Suppressor macrophage treated with lipopolysaccharide for 4 hours (primary cell): ENCODE data around the gene MARK1.
"Not testable (repeated sequence)": the region's sequence is repeated elsewhere in the genome, so short reads cannot be mapped to it uniquely, and the experiment has no call there.

Experiments used
- DNase-seq: peaks from one replicate; pipeline ENCODE4 v3.0.0-alpha.2; 2020

The MARK1 gene

DNA sequence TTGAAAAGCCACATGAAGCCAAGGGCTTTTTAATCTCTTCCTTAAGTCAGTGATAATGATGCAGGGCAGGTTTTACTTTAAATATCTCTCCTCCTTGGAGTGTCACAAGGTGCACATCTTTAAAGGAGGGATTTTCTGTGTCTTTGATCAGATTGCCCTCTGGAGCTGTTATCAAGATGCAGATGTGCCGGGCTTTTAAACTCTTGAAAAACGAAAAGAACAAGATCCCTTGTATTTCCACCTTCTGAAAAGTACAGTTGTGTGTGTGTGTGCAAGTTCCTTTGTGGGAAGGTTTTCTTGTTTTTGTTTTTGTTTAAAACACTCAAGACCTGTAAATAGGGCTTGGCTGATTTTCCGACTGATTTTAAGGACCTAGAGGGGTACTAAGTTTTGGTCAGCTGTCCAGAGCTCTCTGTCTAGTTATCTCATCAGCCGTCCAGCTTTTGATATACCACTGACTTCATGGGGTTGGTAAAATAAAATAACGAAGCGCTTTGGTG lies 1.6 kb downstream of the MARK1 start:
- DNase-seq: no peak

DNA sequence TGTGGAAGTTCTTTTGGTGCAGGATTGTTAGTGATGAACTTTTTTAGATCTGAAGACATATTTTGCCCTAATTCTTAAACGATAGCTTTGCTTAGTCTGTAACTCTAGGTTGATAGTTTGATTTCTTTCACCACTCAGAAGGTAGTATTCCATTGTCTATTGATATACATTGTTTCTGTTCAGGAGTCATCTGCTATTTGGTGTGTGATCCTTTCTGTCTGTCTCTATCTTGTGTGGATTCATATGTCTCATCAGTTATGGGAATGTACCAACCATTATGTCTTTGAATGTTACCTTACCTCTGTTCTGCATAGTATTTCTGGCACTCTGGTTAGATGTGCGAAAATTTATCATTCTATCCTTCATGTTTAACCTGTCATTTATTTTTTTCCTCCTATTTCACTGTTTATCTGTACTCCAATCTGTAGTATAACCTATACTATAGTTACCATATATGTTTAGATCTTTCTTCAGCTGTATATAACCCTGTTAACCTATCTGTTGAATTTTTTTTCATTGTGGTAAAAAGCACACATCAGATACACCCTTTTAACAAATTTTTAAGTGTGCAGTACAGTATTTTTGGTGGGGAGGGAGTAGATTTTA lies 5.7 kb downstream of the MARK1 start:
- DNase-seq: no peak

GRCh38 chr1:220544901-220545303 lies 17.0 kb downstream of the MARK1 start:
- no peak for DNase-seq

GRCh38 chr1:220550811-220551399 lies 23.0 kb downstream of the MARK1 start:
- no peak for DNase-seq

DNA sequence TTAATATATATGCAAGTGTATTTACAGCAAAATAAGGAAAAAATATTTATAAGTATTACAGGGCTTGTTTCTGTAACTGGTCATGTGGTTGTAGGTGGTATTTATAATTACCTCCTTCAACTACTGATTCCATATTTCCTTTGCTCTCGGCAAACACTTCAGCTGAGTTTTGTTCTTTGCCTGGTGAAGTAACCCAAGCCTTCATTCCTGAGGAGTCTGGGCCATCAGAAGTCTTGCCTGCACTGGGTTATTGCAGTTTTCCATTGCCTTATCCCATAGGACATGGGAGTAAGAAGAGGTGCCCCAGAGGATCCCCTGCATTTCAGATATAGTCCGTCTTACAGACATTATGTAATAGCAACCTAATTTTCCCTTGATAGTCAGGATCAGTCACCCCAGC lies 23.8 kb downstream of the MARK1 start:
- DNase-seq: no peak

- no peak for DNase-seq
These were observed 24.8 kb downstream of the MARK1 start for GRCh38 chr1:220552672-220553260.

DNA sequence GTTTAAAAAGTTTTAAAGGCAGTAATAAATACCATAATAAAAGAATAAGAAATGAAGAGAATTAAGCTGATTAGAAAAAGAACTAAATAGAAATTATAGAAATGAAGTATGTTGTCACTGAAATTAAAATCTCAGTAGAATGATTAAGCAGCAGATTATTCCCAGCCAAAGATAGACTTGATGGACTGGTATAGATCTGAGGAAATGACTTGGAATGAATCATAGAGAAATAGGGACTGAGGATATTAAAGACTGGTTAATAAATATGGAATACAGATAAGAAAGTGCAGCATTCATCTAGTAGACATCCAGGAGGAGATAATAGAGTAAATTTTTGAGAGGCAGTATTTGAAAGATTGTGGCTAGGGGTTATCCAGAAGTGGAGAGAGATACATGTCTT lies 28.7 kb downstream of the MARK1 start:
- no peak for DNase-seq

DNA sequence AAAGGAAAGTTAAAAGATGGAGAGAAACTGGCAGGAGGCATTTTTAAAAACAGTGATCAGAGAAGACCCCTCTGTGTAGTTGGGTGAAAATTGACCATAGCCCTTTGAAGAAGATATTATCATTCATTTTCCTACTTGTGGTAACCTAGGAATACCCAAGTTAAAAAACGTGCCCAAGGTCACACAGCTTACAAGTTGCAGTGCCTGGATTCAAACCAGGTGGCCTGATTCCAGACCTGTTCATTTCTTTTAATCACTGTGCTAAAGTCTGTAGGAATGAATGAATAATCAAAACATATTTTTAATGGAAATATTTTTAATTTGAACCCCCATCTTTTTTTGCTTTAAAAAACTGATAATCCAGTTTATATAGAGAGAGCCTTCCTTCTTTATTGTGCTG lies 35.6 kb downstream of the MARK1 start:
- DNase-seq: no peak

- DNase-seq: no peak
These were observed 36.3 kb downstream of the MARK1 start for GRCh38 chr1:220564216-220564615.

GRCh38 chr1:220565670-220566069 lies 37.7 kb downstream of the MARK1 start:
- DNase-seq: no peak

- no peak for DNase-seq
These were observed 38.9 kb downstream of the MARK1 start for GRCh38 chr1:220566869-220567268.

- DNase-seq: peak; percentile 40
These were observed 44.5 kb downstream of the MARK1 start for GRCh38 chr1:220572416-220572815.

DNA sequence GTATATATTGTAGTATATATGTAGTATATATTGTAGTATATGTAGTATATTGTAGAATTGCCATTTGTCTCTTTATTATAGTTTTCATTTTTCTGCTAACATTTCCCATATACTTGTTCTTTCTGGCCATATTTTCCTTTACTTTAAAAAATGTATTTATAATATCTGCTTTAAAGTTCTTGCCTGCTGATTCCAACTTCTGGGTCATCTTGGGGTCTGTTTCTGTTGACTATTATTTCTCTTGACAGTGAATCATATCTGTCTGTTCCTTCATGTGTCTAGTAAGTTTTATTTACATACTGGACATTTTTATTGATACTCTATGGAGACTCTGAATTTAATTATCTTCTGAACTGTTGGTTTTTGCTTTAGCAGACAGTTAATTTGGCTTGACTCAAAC lies 45.9 kb downstream of the MARK1 start:
- DNase-seq: no peak

DNA sequence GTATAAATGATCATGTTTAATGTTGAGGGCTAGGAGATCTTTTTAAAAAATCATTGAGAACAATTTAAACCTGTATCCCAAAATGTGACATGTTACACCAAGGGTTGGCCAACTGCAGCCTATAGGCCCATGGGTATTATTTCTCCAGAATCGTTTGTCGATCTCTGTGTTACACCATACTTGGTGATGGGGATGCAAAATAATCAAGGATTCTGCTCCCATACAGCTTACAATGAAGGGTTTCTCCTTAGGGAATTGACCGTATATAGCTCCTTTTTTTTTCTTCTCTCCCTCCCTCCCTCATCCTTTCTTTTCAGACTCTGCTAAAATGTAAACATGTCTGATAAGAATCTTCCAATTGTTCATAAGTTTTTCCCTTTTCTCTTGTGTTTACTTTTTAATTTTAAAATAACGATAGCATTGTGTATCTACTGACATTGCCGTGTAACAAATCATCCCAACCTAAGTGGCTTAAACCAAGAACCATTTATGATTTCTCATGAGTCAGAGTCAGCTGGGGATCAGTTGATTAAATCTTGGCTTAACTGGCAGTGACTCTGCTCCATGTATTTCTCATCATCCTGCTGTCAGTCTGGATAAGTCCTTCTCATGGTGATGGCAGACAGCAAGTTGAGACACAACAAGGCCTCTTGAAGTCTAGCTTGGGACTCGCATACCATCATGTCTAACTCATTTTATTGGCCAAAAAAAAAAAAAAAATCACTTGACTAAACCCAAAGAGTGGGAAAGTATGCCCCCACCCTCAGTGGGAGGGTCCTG lies 48.0 kb downstream of the MARK1 start:
- DNase-seq: no peak

- DNase-seq: no peak
These were observed 50.0 kb downstream of the MARK1 start for GRCh38 chr1:220577926-220578325.

- DNase-seq: no peak
These were observed 51.4 kb downstream of the MARK1 start for GRCh38 chr1:220579317-220579716.

DNA sequence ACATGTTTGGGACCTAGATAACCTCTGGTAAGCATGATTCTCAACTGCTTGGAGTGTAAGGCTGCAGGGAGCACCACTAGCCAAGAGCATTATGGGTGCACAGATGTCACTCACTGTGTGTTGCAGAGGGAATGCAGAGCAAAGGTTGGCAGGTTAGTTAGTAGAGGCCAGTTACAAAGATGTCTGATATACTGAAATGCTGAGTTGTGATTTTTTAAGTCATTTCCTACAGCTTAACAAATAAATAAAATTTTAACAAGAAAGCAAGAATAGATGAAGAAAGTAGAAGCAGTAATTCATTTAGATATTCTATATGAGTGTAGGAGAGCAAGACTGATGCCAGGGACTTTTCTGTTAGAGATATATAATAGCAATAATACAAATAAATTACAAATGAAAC lies 64.8 kb downstream of the MARK1 start:
- DNase-seq: no peak

GRCh38 chr1:220594356-220594755 lies 66.4 kb downstream of the MARK1 start:
- DNase-seq: no peak

DNA sequence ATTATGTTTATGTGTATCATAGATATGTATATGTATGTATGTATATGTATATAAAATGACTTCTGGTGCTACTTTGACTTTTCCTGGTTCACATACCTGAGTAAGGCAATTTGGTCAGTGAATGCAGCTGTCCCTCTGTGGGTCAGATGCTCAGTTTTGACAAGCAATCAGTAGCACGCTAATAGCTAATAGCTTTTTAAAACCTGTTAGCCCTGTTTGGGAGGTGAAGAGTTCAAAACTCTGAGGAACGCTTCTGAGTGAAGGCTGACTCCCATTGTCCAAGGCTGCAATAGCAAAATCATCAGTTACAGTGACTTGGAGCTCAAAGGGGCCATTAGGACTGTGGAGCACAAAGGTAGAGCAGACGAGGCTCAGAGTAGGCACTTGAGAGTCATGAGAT lies 67.2 kb downstream of the MARK1 start:
- DNase-seq: no peak

GRCh38 chr1:220604926-220605325 lies 77.0 kb downstream of the MARK1 start:
- DNase-seq: no peak

GRCh38 chr1:220605651-220606050 lies 77.7 kb downstream of the MARK1 start:
- DNase-seq: not testable (repeated sequence)

- DNase-seq: not testable (repeated sequence)
These were observed 83.2 kb downstream of the MARK1 start for GRCh38 chr1:220611100-220611499.

DNA sequence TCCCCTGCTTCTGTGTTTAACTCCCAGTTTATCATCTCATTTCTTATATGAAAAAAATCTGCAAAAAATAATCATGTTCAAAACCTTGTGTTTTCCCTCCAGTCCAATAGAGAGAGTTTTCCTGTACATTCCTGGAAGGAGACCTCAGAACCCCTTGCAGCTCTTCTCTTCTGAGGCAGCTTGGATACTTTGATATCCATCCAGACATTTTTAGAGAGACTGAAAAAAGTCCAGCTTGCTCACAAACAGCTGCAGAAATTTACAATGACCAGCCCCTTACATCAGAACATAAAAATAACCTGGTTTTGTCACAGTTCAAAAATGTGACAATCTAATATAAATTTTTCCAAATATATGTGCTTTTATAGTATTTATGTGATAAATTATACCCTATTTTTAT lies 88.9 kb downstream of the MARK1 start:
- DNase-seq: no peak

GRCh38 chr1:220628431-220628830 lies 100.5 kb downstream of the MARK1 start:
- no peak for DNase-seq
